ENCODE data around the gene P2RX6. TPM values are rescaled to one million over a fixed set of nuclear protein-coding genes. Genes with fewer than 3 reads are reported as not detected.

P2RX6 gene
- total and polyA plus RNA-seq, 9 of the 15 experiments (the other 6 are each of a cell fraction or from before 2014, with no cell fraction given), result 0.01 to 3.9 (median 1.5) TPM; not detected in 1

DNA sequence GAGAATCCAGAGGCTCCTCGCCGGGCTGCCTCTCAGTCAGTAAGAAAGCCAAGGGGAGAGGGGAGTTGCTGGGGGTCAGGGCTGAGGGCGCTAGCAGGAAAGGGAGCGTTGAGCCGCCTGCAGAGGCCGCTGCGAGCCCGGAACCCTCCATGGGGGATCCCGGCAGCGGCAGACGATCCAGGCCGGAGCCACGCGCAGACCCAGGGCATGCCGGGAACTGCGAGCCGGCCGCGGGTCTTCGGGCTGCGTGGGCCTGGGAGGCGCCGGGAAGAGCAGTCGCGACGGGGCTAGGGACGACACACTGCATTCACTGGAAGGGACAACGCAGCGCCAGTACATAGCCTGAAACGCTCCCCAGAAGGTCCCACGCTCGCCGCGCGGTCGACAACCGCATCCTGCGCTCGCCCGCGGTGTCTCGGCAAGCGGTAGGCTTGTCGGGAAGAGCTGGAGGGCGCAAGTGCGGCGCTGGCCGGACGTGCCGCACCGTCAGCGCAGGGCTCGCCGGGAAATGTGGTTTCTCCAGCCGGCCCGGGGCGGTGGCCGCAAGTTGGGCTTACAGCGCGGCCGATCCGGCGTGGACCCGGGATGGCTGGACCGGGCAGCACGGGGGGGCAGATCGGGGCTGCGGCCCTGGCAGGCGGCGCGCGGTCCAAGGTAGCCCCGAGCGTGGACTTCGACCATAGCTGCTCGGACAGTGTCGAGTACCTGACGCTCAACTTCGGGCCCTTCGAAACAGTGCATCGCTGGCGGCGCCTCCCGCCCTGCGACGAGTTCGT is 33.0 kb upstream of the P2RX6 start, which contains the start of gene LZTR1 (continued):
- TF ChIP-seq, protein P1, sequence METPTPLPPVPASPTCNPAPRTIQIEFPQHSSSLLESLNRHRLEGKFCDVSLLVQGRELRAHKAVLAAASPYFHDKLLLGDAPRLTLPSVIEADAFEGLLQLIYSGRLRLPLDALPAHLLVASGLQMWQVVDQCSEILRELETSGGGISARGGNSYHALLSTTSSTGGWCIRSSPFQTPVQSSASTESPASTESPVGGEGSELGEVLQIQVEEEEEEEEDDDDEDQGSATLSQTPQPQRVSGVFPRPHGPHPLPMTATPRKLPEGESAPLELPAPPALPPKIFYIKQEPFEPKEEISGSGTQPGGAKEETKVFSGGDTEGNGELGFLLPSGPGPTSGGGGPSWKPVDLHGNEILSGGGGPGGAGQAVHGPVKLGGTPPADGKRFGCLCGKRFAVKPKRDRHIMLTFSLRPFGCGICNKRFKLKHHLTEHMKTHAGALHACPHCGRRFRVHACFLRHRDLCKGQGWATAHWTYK (CRISPR knock-in tag; IDR thresholded peaks at IDR 0.05), result peak; percentile 99
- TF ChIP-seq ZC3H11A (IDR thresholded peaks at IDR 0.05; ENCODE audit: low read depth, low read length) (peak; percentile 83), NR4A1 (CRISPR knock-in tag; IDR thresholded peaks at IDR 0.05) (peak; percentile 100), NR4A1 (tag; IDR thresholded peaks at IDR 0.05) (peak; percentile 99), SMAD2 (IDR thresholded peaks at IDR 0.05; ENCODE audit: low read depth, low read length) (peak; percentile 95), SAP30 (IDR thresholded peaks at IDR 0.05; ENCODE audit: borderline replicate concordance, insufficient read depth, low read depth, low read length, poor library complexity, severe bottlenecking) (peak; percentile 97), JUNB (CRISPR knock-in tag; conservative IDR thresholded peaks at IDR 0.05) (peak; percentile 66; the same call in 1 of the 2 replicates), POLR2G (IDR thresholded peaks at IDR 0.05; ENCODE audit: low read depth, low read length) (no peak), NEUROD1 (IDR thresholded peaks at IDR 0.05; ENCODE audit: borderline replicate concordance, low read depth, low read length, partially characterized antibody) (peak; percentile 90), ARHGAP35 (IDR thresholded peaks at IDR 0.05; ENCODE audit: partially characterized antibody) (no peak), ZNF354B (CRISPR knock-in tag; IDR thresholded peaks at IDR 0.05) (peak; percentile 79; the same call in 1 of the 2 replicates), HIVEP1 (CRISPR knock-in tag; IDR thresholded peaks at IDR 0.05) (peak; percentile 98), STAT6 (CRISPR knock-in tag; IDR thresholded peaks at IDR 0.05) (peak; percentile 100), ZNF79 (CRISPR knock-in tag; IDR thresholded peaks at IDR 0.05; ENCODE audit: low read depth) (peak; percentile 90), ZNF586 (CRISPR knock-in tag; conservative IDR thresholded peaks at IDR 0.05) (0 out of 2 replicates have a peak, but pooled peaks have one; percentile 45), ZNF668 (CRISPR knock-in tag; IDR thresholded peaks at IDR 0.05) (peak; percentile 94), TCFL5 (CRISPR knock-in tag; conservative IDR thresholded peaks at IDR 0.05) (peak; percentile 89), RBM17 (IDR thresholded peaks at IDR 0.05; ENCODE audit: borderline replicate concordance, low read depth, low read length) (no peak), TEAD1 (CRISPR knock-in tag; IDR thresholded peaks at IDR 0.05) (peak in 1 of 2 experiments; percentile 98; a peak in 2 of 4 replicates), MYC (IDR thresholded peaks at IDR 0.05; ENCODE audit: low read depth, low read length) (peak; percentile 100), MYC (CRISPR knock-in tag; IDR thresholded peaks at IDR 0.05; ENCODE audit: borderline replicate concordance, low read depth) (peak; percentile 100), FOXK1 (CRISPR knock-in tag; IDR thresholded peaks at IDR 0.05; ENCODE audit: borderline replicate concordance) (no peak)

Data from K562 (cell line).